GM12874 (cell line): Measurements from ENCODE around the gene MED12L.

Experiments
- CTCF ChIP-seq: IDR thresholded peaks from 2 replicates; pipeline ENCODE4 v1.5.1; 2011; ENCODE audit warnings: low read depth, mild to moderate bottlenecking, control low read depth, low read length, moderate library complexity; ENCODE audit not compliant: insufficient read depth

MED12L gene

GRCh38 chr3:151201051-151201730 lies 115.7 kb downstream of the MED12L start:
- TF ChIP-seq CTCF, result no peak

- no peak for TF ChIP-seq CTCF
These were observed 117.6 kb downstream of the MED12L start, which contains the start of gene GPR171 for GRCh38 chr3:151203051-151203420. Gene GPR171 (minus strand): TSS chr3:151203216. CDS start chr3:151199386, 3,830 bp downstream.

- TF ChIP-seq CTCF, result no peak
These were observed 119.3 kb downstream of the MED12L start for GRCh38 chr3:151204530-151205402.

GRCh38 chr3:151205482-151205881 lies 120.0 kb downstream of the MED12L start:
- TF ChIP-seq CTCF, result no peak

- no peak for TF ChIP-seq CTCF
These were observed 120.7 kb downstream of the MED12L start for GRCh38 chr3:151206201-151206600.

GRCh38 chr3:151209654-151210053 lies 124.2 kb downstream of the MED12L start:
- no peak for TF ChIP-seq CTCF

GRCh38 chr3:151210676-151211381 lies 125.4 kb downstream of the MED12L start:
- 0 out of 2 replicates have a peak, but pooled peaks have one; percentile 16 for TF ChIP-seq CTCF
